Medulla oblongata (tissue), 1 donor: ENCODE results near the gene IWS1.
"Not testable (repeated sequence)": the region's sequence is repeated elsewhere in the genome, so short reads cannot be mapped to it uniquely, and the experiment has no call there.

Experiments
- DNase-seq: peaks from one replicate; pipeline ENCODE4 v3.0.0-alpha.2; 2015; ENCODE audit errors: extremely low spot score

Gene IWS1

DNA sequence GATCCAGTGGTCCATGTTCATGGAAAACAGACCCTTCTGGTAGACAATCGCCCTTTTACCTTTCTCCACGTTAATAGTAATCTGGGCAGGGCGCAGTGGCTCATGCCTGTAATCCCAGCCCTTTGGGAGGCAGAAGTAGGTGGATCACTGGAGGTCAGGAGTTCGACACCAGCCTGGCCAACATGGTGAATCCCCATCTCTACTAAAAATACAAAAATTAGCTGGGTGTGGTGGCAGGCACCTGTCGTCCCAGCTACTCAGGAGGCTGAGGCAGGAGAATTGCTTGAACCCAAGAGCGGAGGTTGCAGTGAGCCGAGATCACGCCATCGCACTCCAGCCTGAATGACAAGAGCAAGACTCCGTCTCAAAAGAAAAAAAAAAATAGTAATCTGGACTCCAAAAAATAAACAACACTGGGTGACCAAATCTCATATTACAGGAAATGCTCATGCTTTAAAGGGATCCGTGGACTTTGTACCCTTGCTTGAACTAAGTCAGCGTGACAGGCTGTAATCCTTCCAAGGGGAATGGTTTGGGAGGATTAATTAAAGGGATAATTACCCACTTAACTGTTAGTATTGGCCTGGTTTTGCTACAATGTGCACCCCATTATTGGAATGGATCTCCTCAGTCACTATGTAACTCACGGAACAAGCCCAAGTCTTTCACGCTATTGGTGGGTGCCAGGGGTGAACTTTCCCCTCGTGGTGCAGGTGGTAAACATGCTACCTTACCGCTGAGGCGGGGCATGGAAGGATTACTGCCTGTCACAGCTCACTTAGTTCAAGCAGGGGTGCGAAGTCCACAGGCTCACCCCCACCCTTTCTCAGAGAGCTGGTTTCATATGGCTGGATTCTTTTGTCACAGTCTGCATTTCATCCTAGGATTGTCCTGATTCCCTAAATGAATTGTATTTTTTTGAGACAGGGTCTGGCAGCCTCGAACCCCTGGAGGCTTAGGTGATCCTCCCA is 71.4 kb downstream of the IWS1 start:
- no peak for DNase-seq

GRCh38 chr2:127453392-127454171 is 72.7 kb downstream of the IWS1 start:
- DNase-seq = peak; percentile 5

DNA sequence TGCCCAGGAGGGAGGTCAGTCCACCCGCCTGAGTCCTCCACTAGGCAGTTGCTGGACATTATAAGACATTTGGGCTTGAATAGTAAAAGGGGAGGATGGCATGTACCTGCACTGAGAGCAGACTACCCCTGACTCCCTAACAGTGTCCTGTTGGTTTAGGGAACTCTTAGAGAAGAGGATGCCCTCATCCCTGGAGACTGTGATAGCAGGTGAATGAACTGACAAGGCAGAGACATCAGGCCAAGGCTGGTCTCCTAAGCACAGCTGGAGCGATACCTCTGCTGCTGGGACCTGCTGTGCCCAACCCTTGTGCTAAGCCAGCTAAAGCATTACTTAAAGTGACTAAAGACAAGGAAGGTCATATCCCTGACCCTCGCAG is 73.3 kb downstream of the IWS1 start:
- no peak for DNase-seq

DNA sequence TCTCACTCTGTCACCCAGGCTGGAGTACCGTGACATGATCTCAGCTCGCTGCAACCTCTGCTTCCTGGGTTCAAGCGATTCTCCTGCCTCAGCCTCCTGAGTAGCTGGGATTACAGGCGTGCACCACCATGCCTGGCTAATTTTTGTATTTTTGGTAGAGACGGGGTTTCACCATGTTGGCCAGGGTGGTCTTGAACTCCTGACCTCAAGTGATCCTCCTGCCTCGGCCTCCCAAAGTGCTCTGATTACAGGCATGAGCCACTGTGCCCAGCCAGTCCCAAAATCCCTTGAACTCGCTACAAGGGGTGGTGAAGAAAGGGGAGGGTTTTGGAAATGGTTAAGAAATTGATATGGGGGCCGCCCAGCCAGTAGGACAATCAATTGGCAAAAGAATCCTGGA is 73.9 kb downstream of the IWS1 start:
- DNase-seq = not testable (repeated sequence)

DNA sequence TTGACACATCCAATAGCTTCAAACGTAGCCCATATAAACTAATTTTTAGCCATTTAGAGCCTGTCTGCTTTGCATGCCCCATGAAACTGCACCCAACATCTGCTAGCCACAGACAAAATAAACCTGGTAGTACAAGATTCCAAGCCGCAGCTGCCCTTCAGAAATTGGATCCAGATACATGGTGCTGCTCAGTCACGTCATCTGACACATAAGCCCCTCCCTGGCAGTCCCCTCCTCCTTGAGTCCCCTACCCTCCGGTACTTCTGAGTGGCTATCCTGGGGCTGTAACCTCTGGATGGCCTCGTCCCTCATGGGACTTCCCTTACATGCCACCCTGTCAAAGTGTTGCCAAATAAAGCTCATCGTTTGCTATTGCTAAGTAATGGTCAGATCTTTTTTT is 74.3 kb downstream of the IWS1 start:
- no peak for DNase-seq

DNA sequence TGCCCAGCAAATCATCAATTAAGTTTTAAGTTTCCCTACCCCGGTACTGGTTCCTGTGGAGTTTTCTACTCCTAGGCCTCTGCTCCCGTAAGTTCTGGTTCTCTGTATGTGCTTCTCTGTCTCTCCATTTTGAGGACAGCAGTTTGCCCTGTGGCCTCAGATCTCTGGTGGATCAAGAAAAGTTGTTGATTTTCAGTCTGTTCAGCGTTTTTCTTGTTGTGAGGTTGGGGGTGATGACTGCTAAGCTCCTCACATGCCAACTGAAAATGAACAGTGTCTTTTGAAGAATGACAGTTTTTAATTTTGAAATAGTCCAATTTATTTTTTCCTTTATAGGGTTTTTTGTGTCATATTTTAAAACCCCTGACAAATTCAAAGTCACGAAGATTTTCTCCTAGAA is 76.4 kb downstream of the IWS1 start:
- no peak for DNase-seq

GRCh38 chr2:127449414-127449813 is 76.9 kb downstream of the IWS1 start:
- DNase-seq = no peak

GRCh38 chr2:127448526-127448925 is 77.8 kb downstream of the IWS1 start:
- no peak for DNase-seq

DNA sequence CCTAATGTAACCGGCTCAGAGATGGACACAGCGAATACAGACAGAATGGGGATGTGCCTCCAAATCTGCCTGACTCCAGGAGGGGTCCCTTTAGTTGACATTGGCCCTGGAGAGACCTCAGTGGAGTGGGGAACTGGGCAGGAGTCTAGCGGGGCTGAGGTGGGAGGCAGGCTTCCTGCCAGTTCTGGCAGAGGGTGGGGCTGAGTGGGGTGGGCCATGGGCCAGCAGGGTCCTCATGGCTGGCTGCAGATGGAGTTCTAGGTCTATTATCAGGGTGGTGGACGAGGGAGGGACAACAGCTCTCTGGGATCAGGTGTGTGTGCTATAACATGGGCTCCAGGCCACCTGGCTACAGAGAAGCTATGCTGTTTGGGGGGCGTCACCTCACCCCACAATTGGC is 86.9 kb downstream of the IWS1 start:
- DNase-seq = no peak

GRCh38 chr2:127437781-127438726 is 88.2 kb downstream of the IWS1 start:
- DNase-seq = no peak

GRCh38 chr2:127437056-127437455 is 89.2 kb downstream of the IWS1 start:
- DNase-seq = no peak

DNA sequence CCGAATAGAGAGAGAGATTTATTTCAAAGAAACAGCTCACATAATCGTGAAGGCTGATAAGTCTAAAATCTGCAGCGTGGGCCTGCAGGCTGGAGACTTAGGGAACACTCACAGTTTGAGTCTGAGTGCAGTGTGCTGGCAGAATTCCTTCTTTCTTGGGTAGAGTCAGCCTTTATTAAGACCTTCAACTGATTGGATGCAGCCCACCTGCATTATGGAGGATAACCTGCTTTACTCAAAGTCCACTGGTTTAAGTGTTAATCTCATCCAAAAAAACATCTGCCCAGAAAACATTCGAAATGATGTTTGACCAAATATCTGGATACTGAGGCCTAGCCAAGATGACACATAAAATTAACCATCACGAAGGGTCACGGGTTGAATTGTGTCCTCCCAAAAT is 91.8 kb downstream of the IWS1 start:
- no peak for DNase-seq

GRCh38 chr2:127431408-127432023 is 94.8 kb downstream of the IWS1 start:
- DNase-seq = no peak
